HepG2 (cell line): ENCODE data around the gene CREBBP. TPM values are rescaled to one million over a fixed set of nuclear protein-coding genes. Genes with fewer than 3 reads are reported as not detected.

Experiments used
- ATAC-seq: fragments of 200-7000 bp; cut with Tn5 transposase; 3 replicates; pipeline ENCODE4 v1.9.1; 2020; ENCODE audit warnings: mild to moderate bottlenecking, moderate library complexity
- BruUV-seq: library from RNA; stranded (reverse); fragments of 400-500 nt; replicated peaks from 2 replicates; lab custom pipeline; 2021; lab: Mats Ljungman, UMichigan
- CTCF ChIA-PET: fragments of 300-600 bp; formaldehyde crosslinking; extraction: SDS; loops from one replicate; lab custom pipeline; 2021; ENCODE audit warnings: low total read pairs, inconsistent platforms, low intra/inter-chr PET ratio; lab: Yijun Ruan, JAX
- POLR2A ChIA-PET: fragments of 350-600 bp; sonication (Branson Sonifier 250); formaldehyde crosslinking; loops from one replicate; lab custom pipeline; 2020; ENCODE audit warnings: antibody characterized with exemption, inconsistent platforms; lab: Yijun Ruan, JAX
- DNase-seq: peaks from one replicate; pipeline ENCODE4 v3.0.0-alpha.2; 2015; ENCODE audit warnings: low spot score
- FAIRE-seq: peaks from 3 replicates; lab custom pipeline; 2011; peaks lifted over from hg19 to GRCh38; lab: Jason Lieb, UNC
- H2AFZ ChIP-seq: one replicate; pipeline ENCODE4 v1.6.1; 2011; ENCODE audit warnings: low read length, inconsistent platforms
- H3K27ac ChIP-seq: fragments of 300-600 bp; 3 replicates; pipeline ENCODE4 v1.8.0; 2011; ENCODE audit warnings: mixed run types, mild to moderate bottlenecking, mixed read lengths, low read length, inconsistent platforms; ENCODE audit not compliant: insufficient read depth; ENCODE audit errors: extremely low read length
- H3K27me3 ChIP-seq, 2 experiments: fragments of 200-600 bp in 1 of 2; 2 replicates in 1 of 2; 3 replicates in 1 of 2; pipeline versions ENCODE4 v1.6.0 to v1.8.0; 2011; ENCODE audit warnings: low read length in 2 of 2, mild to moderate bottlenecking in 2 of 2, moderate library complexity in 2 of 2, inconsistent platforms in 1 of 2; ENCODE audit not compliant: insufficient read depth in 2 of 2, control insufficient read depth in 1 of 2
- H3K36me3 ChIP-seq, 2 experiments: fragments of 200-600 bp in 1 of 2; replicated peaks in 1 of 2; 2 replicates in 1 of 2; 3 replicates in 1 of 2; pipeline versions ENCODE4 v1.5.1 to v1.8.0; 2011; ENCODE audit warnings: low read length in 2 of 2, inconsistent platforms in 1 of 2; ENCODE audit not compliant: insufficient read depth in 2 of 2, control insufficient read depth in 1 of 2
- H3K4me1 ChIP-seq: 2 replicates; pipeline ENCODE4 v1.5.1; 2012; ENCODE audit warnings: low read length, inconsistent platforms; ENCODE audit not compliant: insufficient read depth
- H3K4me2 ChIP-seq: 2 replicates; pipeline ENCODE4 v1.6.0; 2011; ENCODE audit warnings: low read depth, low read length, inconsistent platforms
- H3K4me3 ChIP-seq, 3 experiments: fragments of 200-600 bp in 1 of 3; sonication (generic), shearing (Covaris generic) in 1 of 3; replicated peaks in 1 of 3; 2 replicates each; pipeline ENCODE4 v1.5.1; 2011 to 2016; ENCODE audit warnings: low read length in 3 of 3, inconsistent platforms in 2 of 3, low read depth in 2 of 3, mild to moderate bottlenecking in 2 of 3, control low read depth in 1 of 3, mixed read lengths in 1 of 3; ENCODE audit not compliant: insufficient read depth in 1 of 3
- H3K79me2 ChIP-seq: one replicate; pipeline ENCODE4 v1.6.1; 2011; ENCODE audit warnings: low read length, inconsistent platforms; ENCODE audit not compliant: insufficient read depth
- H3K9ac ChIP-seq: 2 replicates; pipeline ENCODE4 v1.6.0; 2011; ENCODE audit warnings: mild to moderate bottlenecking, low read depth, low read length, inconsistent platforms; ENCODE audit not compliant: insufficient read depth
- H3K9me3 ChIP-seq: 2 replicates; pipeline ENCODE4 v1.5.1; 2012; ENCODE audit warnings: mild to moderate bottlenecking, low read length
- H4K20me1 ChIP-seq: 2 replicates; pipeline ENCODE4 v1.6.0; 2011; ENCODE audit warnings: inconsistent platforms, mild to moderate bottlenecking, low read length, moderate library complexity; ENCODE audit not compliant: insufficient read depth
- BRD4 ChIP-seq: sonication (generic); formaldehyde crosslinking; IDR thresholded peaks from 2 replicates; pipeline ENCODE4 v1.4.0; 2020; ENCODE audit warnings: missing genetic modification reagents
- HDAC1 ChIP-seq: sonication (generic); formaldehyde crosslinking; IDR thresholded peaks from 2 replicates; pipeline ENCODE4 v1.5.1; 2020; ENCODE audit warnings: mild to moderate bottlenecking, missing genetic modification reagents
- MEIS1 ChIP-seq: sonication (generic); formaldehyde crosslinking; IDR thresholded peaks from 2 replicates; pipeline ENCODE4 v1.9.0; 2021; ENCODE audit warnings: mild to moderate bottlenecking, missing genetic modification reagents, moderate library complexity, borderline replicate concordance
- TEAD2 ChIP-seq: sonication (generic); formaldehyde crosslinking; IDR thresholded peaks from 2 replicates; pipeline ENCODE4 v1.9.0; 2021; ENCODE audit warnings: missing genetic modification reagents
- ZNF142 ChIP-seq: sonication (generic); formaldehyde crosslinking; IDR thresholded peaks from 2 replicates; pipeline ENCODE4 v1.4.0; 2020; ENCODE audit warnings: missing genetic modification reagents
- ZNF230 ChIP-seq: sonication (generic); formaldehyde crosslinking; IDR thresholded peaks from 2 replicates; pipeline ENCODE4 v1.4.0; 2020; ENCODE audit warnings: mild to moderate bottlenecking, missing genetic modification reagents
- ZNF451 ChIP-seq: sonication (generic); formaldehyde crosslinking; IDR thresholded peaks from 2 replicates; pipeline ENCODE4 v1.5.0; 2020; ENCODE audit warnings: mild to moderate bottlenecking, missing genetic modification reagents
- WGBS: methylation state at CpG from one replicate; pipeline ENCODE4 v1.1.6; 2017; ENCODE audit warnings: low lambda C conversion rate; 5-methylcytosine and 5-hydroxymethylcytosine counted together
- in situ Hi-C: cut with HindIII; loops from 2 replicates; pipeline ENCODE4 v1.10.0; 2017; ENCODE audit warnings: low pct_unique_long_range_greater_than_20kb; ENCODE audit not compliant: extremely low pct_ligation_motif_present
- intact Hi-C: fragments of 100-400 bp; cut with micrococcal nuclease; formaldehyde crosslinking; loops from one replicate; pipeline ENCODE4 v1.10.0; 2022; ENCODE audit not compliant: unreplicated experiment
- polyA plus RNA-seq, 8 experiments: library from polyadenylated mRNA; depleted of rRNA in 3 of 8; stranded (reverse) in 7 of 8; unstranded in 1 of 8; fragments of >200 nt; fragmentation: Illumina TruSeq in 4 of 8; extraction: Trizol in 4 of 8; gene quantifications; 2 replicates each; pipeline versions ENCODE4 v1.2.1 to v1.2.3, GENCODE V29; 2011 to 2016; ENCODE audit warnings: low read depth in 4 of 8, missing spikeins in 1 of 8, mixed read lengths in 1 of 8; ENCODE audit not compliant: insufficient read depth in 1 of 8
- total RNA-seq, 5 experiments: library from RNA; depleted of rRNA; stranded (reverse); fragments of >200 nt; fragmentation: Illumina TruSeq; extraction: Trizol; gene quantifications; 2 replicates each; pipeline ENCODE4 v1.2.3, GENCODE V29; 2016; ENCODE audit warnings: low read depth in 1 of 5

CREBBP gene
- total and polyA plus RNA-seq, 2 of the 13 experiments (the other 11 are each of a cell fraction or from before 2014, with no cell fraction given) = 5.3 to 10.4 TPM

- peak; percentile 90 for TF ChIP-seq ZNF142 (CRISPR knock-in tag)
- TF ChIP-seq HDAC1 (CRISPR knock-in tag) = 0 out of 2 replicates have a peak, but pooled peaks have one; percentile 49
Observed at GRCh38 chr16:3879258-3879886, 1.1 kb downstream of the CREBBP start (continued).

GRCh38 chr16:3878610-3879009, 1.9 kb downstream of the CREBBP start:
- 44% methylated on average over 8 of the region's 8 CpGs for WGBS
- H3K36me3 ChIP-seq = peaks cover 0 to 1% of the 10 kb centered on the region in 2 experiments; a peak in 3 of 5 replicates
- no peaks in the 10 kb centered on the region; a peak in 2 of 5 replicates for H3K27me3 ChIP-seq
- peak overlapping the region; percentile 67 to 90 (median 88) for H3K4me3 ChIP-seq
- in situ Hi-C loops (no loop called here), intact Hi-C loops (loop anchor here (10.0 kb wide), 1 partner anchor 64 kb away; no protein-coding TSS in a partner anchor)
- peak overlapping the region; percentile 80 for H3K9ac ChIP-seq
- TSS peak; percentile 61 for BruUV-seq
- H4K20me1 ChIP-seq = peaks cover 59% of the 10 kb centered on the region
- no peak for FAIRE-seq
- TF ChIP-seq MEIS1 (no peak), BRD4 (CRISPR knock-in tag) (no peak), ZNF451 (CRISPR knock-in tag) (no peak), ZNF230 (no peak), TEAD2 (CRISPR knock-in tag) (no peak), HDAC1 (CRISPR knock-in tag) (0 out of 2 replicates have a peak, but pooled peaks have one; percentile 23)
- peak overlapping the region; percentile 96 for H3K4me2 ChIP-seq
- POLR2A ChIA-PET = no interaction called here
- H3K27ac ChIP-seq = no peak overlapping the region
- H3K4me1 ChIP-seq = peaks cover 80% of the 10 kb centered on the region
- ATAC-seq = no peak
- H3K79me2 ChIP-seq = peaks cover 61% of the 10 kb centered on the region
- DNase-seq = no peak
- CTCF ChIA-PET = no interaction called here
- no peak overlapping the region for H2AFZ ChIP-seq
- H3K9me3 ChIP-seq = no peaks in the 10 kb centered on the region
